ENCODE results near the gene SOD1. TPM values are rescaled to one million over a fixed set of nuclear protein-coding genes. Genes with fewer than 3 reads are reported as not detected.
"Not testable (repeated sequence)": the region's sequence is repeated elsewhere in the genome, so short reads cannot be mapped to it uniquely, and the experiment has no call there.

The SOD1 gene
- polyA plus RNA-seq, 1 donor from 2014 or later: 449 TPM

DNA sequence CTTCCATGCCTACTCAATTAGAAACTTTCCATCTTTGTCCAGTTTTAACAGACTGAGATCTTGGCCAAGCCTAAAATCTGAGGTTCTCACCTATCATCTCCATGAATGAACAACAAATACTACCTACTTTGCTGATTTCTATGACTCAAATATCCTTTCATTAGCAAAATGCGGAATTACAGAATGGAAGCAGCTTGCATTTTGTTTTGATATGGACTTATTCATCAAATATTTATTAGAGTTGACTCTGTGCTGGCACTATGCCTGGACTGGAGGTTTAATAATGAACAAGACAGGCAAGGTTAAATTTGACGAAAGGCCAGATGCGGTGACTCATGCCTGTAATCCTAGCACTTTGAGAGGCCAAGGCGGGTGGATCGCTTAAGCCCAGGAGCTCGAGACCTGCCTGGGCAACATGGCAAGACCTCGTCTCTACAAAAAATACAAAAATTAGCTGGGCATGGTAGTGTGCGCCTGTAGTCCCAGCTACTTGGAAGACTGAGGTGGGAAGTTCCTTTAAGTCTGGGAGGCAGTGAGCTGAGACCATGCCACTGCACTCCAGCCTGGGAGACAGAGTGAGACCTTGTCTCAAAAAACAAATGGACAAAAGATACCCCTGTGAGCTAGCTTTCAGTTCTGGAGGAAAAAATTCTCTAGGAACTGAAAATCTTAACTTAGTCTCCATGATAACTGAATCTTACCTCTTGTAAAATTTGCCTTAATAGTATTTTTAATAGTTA lies 29.4 kb upstream of the SOD1 start:
- Histone ChIP-seq H3F3A (ENCODE audit: insufficient read depth, low read length, poor library complexity, severe bottlenecking) (no peaks in the 10 kb centered on the region), H3K27ac (ENCODE audit: low read length) (no peak overlapping the region), H3K27me3 (ENCODE audit: insufficient read depth, low read depth, low read length) (no peaks in the 10 kb centered on the region), H3K9me3 (ENCODE audit: low read length) (no peaks in the 10 kb centered on the region), H3K9me2 (ENCODE audit: insufficient read depth, low read length) (no peaks in the 10 kb centered on the region), H2AFZ (ENCODE audit: low read depth, low read length) (no peak overlapping the region), H4K20me1 (ENCODE audit: insufficient read depth) (no peaks in the 10 kb centered on the region), H3K4me2 (ENCODE audit: low read length) (no peak overlapping the region), H3K79me2 (replicated peaks; ENCODE audit: insufficient read depth, low read length) (no peaks in the 10 kb centered on the region), H3K36me3 (ENCODE audit: insufficient read depth, low read length) (no peaks in the 10 kb centered on the region), H3K9ac (ENCODE audit: low read length) (no peak overlapping the region), H3K4me3 (ENCODE audit: low read length) (no peak overlapping the region)
- TF ChIP-seq, protein P1, sequence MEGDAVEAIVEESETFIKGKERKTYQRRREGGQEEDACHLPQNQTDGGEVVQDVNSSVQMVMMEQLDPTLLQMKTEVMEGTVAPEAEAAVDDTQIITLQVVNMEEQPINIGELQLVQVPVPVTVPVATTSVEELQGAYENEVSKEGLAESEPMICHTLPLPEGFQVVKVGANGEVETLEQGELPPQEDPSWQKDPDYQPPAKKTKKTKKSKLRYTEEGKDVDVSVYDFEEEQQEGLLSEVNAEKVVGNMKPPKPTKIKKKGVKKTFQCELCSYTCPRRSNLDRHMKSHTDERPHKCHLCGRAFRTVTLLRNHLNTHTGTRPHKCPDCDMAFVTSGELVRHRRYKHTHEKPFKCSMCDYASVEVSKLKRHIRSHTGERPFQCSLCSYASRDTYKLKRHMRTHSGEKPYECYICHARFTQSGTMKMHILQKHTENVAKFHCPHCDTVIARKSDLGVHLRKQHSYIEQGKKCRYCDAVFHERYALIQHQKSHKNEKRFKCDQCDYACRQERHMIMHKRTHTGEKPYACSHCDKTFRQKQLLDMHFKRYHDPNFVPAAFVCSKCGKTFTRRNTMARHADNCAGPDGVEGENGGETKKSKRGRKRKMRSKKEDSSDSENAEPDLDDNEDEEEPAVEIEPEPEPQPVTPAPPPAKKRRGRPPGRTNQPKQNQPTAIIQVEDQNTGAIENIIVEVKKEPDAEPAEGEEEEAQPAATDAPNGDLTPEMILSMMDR (IDR thresholded peaks at IDR 0.05; ENCODE audit: poor library complexity, severe bottlenecking): no peak
- no peak for TF ChIP-seq POLR2AphosphoS5 (IDR thresholded peaks at IDR 0.05)
- no peak for TF ChIP-seq EP300 (conservative IDR thresholded peaks at IDR 0.05; ENCODE audit: poor library complexity, severe bottlenecking)
- no peak for TF ChIP-seq MXI1 (conservative IDR thresholded peaks at IDR 0.05; ENCODE audit: poor library complexity, severe bottlenecking)
- TF ChIP-seq TAF1 (IDR thresholded peaks at IDR 0.05; ENCODE audit: low read depth): no peak
- TF ChIP-seq, protein P2, sequence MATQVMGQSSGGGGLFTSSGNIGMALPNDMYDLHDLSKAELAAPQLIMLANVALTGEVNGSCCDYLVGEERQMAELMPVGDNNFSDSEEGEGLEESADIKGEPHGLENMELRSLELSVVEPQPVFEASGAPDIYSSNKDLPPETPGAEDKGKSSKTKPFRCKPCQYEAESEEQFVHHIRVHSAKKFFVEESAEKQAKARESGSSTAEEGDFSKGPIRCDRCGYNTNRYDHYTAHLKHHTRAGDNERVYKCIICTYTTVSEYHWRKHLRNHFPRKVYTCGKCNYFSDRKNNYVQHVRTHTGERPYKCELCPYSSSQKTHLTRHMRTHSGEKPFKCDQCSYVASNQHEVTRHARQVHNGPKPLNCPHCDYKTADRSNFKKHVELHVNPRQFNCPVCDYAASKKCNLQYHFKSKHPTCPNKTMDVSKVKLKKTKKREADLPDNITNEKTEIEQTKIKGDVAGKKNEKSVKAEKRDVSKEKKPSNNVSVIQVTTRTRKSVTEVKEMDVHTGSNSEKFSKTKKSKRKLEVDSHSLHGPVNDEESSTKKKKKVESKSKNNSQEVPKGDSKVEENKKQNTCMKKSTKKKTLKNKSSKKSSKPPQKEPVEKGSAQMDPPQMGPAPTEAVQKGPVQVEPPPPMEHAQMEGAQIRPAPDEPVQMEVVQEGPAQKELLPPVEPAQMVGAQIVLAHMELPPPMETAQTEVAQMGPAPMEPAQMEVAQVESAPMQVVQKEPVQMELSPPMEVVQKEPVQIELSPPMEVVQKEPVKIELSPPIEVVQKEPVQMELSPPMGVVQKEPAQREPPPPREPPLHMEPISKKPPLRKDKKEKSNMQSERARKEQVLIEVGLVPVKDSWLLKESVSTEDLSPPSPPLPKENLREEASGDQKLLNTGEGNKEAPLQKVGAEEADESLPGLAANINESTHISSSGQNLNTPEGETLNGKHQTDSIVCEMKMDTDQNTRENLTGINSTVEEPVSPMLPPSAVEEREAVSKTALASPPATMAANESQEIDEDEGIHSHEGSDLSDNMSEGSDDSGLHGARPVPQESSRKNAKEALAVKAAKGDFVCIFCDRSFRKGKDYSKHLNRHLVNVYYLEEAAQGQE (IDR thresholded peaks at IDR 0.05; ENCODE audit: borderline replicate concordance): no peak
- TF ChIP-seq EZH2 (IDR thresholded peaks at IDR 0.05; ENCODE audit: borderline replicate concordance, insufficient read depth, low read length, poor library complexity, severe bottlenecking): no peak
- no peak for TF ChIP-seq RAD21 (conservative IDR thresholded peaks at IDR 0.05)
- TF ChIP-seq SMC3 (conservative IDR thresholded peaks at IDR 0.05; ENCODE audit: poor library complexity): no peak

DNA sequence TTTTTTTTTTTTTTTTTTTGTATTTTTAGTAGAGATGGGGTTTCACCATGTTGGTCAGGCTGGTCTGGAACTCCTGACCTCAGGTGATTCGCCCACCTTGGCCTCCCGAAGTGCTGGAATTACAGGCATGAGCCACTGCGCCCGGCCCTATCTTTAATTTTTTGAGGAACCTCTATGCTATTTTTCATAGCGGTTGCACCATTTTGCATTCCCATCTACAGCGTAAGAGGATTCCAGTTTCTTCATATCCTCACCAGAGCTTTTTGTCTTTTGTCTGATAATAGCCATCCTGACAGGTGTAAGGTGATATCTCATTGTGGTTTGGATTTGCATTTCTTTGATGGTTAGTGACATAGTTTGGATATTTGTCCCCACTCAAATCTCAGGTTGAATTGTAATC lies 27.6 kb upstream of the SOD1 start:
- not testable (repeated sequence) for H3K4me3 ChIP-seq (ENCODE audit: low read length); H3K4me2 ChIP-seq (ENCODE audit: low read length); H3K27me3 ChIP-seq (ENCODE audit: insufficient read depth, low read depth, low read length); H3K79me2 ChIP-seq (replicated peaks; ENCODE audit: insufficient read depth, low read length); H3F3A ChIP-seq (ENCODE audit: insufficient read depth, low read length, poor library complexity, severe bottlenecking); H3K9me2 ChIP-seq (ENCODE audit: insufficient read depth, low read length); H3K27ac ChIP-seq (ENCODE audit: low read length); H2AFZ ChIP-seq (ENCODE audit: low read depth, low read length); H3K9ac ChIP-seq (ENCODE audit: low read length); H4K20me1 ChIP-seq (ENCODE audit: insufficient read depth); H3K9me3 ChIP-seq (ENCODE audit: low read length); H3K36me3 ChIP-seq (ENCODE audit: insufficient read depth, low read length)
